GM19452 (cell line): Measurements from ENCODE around the gene NRCAM.

ENCODE experiments used
- ATAC-seq: cut with Tn5 transposase; IDR thresholded peaks from one replicate; pipeline ENCODE4 v1.9.1; 2021; ENCODE audit not compliant: unreplicated experiment

The NRCAM gene

DNA sequence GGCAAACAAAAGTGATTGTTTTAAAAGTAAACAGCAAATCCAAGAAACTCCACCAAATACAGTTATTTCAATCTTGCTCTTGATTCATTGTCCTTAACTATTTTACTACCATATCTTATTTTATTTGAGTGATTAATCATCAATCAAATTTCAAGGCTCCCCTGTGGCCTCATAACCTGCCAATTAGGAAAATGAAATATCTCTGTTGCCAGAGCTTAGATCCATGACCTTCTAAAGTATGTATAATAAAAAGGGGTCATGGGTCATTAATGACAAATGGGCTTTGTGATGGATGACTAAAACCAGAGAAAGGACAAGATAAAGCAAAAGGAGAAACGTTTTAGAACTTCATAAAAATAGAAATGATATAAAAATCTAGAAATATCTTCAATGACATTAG, 28.5 kb downstream of the NRCAM start:
- no peak for ATAC-seq

DNA sequence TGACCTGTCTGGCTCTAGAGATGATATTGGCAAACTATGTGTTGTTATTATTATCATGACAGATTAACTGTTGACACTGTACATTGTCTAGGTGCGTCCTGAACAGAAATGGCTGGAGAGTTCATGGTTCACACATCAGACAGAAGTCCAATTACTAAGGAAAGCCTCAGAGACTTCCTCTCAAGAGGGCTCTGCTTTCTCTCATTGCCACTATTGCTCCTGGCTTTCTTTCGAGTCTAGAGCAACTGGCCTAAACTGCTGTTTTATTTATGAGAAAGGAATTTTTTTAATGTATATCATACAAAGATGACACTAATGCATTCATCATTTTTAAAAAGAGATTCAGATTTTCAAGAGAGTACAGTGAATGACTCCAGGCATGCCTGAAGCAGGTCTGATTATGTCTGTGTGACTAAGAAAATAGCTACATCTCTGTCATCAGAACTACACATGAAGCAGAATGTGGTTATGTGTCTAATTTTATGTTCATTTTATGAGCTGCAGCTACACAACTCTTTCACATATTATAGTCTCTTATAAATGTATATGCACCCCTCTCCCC, 30.4 kb downstream of the NRCAM start:
- ATAC-seq = no peak

DNA sequence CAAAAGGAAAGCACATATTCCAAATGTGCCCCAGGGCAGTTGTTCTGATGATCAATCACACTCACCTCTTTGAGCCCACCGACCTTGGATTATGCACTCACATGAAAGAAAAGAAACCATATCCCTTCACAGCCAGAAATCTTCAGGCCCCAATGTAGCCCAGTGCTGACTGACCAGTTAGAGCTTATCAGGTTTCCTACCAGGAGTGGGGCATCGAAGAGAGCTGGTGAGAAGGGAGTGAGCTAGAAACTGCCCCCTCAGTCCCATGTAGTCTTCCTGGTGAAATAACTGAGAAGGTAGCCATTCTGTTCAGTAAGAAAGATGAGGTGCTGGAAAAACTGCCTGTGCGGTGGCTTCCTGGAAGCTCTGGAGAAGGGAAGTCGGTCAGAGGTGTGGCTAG, 32.2 kb downstream of the NRCAM start:
- ATAC-seq = no peak

DNA sequence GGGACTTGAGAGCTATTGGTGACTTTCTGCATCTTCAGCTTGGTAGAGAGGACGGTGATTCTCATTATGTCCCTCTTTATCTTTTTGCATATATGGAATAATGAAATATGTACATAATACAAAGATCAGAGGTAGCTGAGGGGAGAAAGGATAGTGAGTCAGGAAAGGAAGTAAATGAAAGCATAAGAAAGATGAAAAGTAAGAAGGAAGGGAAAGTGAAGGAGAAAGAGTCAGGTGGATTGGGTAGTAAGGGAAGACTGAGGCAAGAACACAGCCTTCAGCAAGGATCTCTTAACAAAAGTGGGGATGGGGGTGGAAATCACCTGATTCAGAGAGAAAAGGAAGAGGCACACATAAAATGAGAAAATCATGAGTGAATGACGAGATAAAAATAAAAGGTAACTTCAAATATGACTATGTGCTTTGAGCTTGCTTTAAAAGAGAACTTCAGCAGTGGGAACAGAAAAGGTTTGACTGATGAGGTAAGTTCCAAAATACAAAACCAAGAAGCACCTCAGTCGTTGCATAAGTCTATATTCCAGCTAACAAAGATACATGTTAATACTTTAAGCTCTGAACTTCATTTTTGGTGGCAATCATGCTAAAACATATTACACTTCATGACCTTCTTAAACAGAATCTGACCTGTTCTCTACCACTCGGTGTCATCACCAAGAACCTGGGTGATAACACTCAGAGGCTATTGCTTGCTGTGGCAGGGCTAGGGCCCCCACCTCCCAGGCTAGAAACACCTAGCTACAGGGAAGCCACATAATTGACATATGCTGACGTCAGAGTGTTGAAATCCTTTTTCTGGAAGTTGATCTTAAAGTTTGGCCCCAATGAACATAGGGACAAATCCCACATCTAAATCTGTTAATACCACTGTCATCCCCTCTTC, 32.9 kb downstream of the NRCAM start:
- no peak for ATAC-seq

DNA sequence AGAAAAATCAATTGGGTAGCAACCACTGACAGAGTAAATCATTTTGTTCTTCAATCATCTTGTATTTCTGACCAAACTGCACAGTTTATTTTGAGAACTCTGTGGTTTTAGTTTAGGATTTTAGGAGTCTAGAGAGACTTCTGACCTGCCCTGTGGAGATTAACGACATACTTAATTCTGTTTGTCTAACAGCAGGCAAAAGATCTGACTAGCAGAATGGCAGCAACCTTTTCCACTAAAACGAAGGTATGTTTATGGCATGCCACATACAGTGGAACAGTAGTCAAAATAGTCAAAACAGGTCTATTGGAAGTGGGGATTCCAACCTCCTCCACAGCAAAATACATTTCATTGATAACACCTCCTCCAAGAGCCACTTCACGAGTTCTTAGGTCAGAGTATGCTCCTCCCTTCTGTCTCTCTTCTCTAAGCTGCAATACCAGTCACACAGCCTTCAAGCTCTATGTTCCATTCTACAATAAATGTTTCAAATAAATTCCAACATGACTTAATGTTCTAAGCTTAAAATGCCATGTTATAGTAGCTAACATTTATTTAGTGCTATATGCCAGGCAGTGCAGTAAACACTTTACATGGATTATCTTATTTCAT, 34.4 kb downstream of the NRCAM start:
- no peak for ATAC-seq

DNA sequence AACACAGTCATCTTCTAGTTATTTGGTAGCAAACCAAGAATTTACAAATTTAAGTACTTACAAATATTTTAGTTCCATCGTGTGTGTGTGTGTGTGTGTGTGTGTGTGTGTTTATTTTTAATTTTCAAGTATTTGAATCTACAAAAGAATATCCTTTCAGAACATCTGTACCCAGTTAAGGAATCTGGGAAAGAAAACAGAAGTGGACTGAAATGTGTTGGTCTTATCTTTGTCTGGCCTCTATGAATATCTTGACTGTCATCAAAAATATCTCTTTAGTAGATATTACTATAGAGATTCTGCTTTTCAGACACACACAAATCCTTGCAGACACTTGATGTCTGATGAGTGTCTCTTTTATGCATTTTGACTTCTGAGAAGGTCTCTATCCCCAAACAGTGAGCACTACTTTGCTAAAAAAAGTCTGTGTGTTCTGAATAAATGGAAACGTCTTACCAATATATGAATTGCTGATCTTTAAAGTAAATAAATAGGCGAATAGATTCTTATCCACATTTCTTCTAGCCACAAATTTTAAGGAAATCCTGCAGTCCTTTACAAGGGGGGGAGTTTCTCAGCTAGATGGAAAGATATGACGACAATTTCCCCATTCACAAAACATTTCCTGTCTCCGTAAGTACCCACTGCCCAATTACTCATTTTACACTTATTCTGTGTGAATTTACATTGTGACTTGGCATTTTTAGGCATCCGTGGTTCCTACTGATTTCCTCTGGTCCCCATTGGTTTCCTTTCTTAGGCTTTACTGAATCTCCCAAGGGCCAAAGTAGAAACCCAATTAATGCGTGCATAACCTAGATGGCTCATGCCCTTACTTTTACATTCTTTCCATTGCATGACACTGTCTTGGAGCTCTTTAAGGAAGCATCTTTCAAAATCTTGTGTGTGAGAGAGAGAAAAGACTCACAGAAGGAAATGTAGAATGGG, 36.0 kb downstream of the NRCAM start:
- no peak for ATAC-seq

DNA sequence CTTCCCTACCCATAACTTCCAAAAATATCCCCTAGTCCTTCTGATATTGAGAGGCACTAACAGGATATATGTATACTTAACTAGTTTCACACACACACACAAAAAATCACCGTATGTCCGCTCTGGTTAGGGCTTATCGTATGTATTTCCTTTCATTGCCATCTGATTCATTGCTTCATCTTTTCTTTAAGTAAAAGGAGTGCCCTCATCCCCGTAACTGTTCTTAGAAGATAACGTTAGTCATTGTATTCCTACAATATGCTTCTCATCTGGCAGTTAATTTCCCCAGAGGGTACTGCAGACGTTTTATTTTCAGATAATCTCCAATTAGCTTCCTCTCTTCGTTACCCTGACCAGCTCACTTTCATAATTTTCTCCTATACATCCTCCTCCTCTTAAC, 37.3 kb downstream of the NRCAM start:
- ATAC-seq = no peak

DNA sequence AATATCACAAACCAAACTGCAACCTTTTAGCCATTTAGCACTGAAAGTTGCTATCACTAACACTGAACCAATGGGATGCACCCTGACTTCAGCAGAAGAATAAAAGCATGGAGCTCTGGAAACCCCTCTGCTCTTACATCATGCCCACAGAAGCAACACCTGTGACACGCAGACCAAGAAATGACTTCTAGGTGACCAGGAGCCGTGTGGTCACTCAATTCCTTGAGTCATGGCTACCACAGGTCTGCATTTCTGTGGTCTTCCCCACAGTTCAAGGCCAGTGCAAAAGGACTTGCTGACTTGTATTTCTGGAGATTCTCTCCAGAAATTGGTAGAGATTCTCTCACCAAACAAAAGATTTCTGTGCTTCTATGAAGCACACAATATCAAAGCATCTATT, 38.3 kb downstream of the NRCAM start:
- ATAC-seq = no peak

DNA sequence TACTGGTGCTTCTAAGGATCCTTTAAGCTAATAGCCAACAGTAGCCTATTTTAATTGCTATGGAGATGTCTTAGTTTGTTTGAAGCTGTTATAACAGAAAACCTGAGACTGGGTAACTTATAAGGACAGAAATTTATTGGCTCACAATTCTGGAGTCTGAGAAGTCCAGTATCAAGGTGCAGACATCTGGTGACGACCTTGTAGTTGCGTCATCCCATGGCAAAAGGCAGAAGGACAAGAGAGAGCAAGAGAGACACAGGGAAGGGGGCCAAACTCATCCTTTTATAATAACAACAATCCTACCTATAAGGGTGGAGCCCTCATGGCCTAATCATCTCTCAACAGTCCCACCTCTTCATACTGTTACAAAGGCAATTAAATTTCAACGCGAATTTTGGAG, 39.1 kb downstream of the NRCAM start:
- ATAC-seq = no peak

DNA sequence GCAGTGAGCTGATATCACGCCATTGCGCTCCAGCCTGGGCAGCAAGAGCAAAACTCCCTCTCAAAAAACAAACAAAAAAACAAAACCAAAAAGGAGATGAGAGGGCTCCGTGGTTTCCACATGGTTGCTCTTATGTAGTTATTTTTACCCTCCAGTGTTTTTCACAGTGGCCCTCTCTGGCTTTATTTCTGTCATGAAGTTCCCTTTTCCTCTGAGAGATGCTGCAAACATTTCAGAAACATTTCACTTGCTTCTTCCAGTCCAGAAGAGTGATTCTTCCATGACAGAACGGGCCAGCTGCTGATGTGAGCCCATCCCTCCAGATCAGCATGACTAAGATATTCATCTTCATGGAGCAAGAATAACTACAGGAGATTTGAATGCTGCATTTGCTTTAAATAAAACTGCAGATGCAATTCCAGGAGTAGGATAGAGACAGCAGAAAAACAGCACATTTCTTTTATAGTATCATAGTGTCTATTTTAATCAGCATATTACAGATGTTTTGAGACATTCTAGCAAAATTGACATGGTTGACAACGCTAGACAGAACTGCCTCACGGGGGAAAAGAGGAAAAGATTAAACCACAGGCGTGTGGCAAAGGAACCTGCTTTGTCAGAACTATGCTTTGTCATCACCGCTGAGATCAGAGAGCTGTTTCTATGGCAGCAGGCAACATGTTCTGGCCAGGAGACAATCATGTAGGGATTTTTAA, 40.3 kb downstream of the NRCAM start:
- peak; percentile 70 for ATAC-seq

DNA sequence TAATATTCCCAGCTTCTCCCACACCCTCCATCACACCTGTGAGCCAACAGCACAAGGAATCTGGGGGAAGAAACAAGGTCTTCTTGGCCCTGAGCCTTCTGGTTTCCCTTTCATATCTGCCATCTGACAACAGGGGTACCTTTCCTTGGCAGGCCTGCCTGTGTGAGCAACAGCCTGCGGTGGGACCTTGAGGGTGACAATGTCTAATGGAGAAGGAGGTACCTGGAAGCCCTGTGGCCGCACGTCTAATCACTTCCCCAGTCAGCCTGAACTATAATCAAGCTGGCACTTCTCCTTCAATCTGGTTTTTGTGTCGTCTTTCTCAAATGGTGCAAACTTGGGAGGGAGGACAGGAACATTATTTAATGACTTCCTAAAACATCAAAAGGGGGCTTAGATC, 41.2 kb downstream of the NRCAM start:
- no peak for ATAC-seq

DNA sequence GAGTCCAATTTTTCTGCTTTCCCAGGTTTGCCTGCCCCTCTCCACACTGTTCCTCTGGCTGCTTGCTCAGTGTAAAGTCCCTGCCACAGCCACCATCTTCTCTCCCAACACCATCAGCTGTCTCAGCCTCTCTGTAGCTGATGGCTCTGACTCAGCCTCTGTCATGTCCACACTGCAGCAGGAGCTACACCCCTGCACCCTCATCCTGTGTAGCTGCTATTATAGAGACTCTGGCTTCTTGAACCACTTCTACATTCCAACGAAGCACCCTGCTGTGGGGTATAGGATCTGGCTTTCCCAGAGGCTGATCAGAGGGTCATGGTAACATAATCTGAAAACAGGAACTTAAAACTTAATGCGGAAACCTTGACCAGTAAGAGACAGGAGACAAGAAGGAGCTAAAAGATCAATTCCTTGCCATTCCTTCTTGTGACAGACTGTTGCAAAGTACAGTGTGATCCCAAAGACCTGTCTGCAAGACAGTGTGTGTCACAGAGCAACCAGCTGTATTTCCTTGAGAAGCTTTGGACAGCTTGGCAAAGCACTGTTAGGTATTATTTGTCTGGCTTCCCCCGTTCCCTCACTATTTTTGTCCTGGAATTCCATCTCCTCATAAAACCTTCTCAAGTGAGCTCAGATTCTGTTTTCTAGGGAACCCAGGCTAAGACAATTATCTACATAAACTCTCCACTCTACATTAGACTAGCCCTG, 42.3 kb downstream of the NRCAM start:
- no peak for ATAC-seq

DNA sequence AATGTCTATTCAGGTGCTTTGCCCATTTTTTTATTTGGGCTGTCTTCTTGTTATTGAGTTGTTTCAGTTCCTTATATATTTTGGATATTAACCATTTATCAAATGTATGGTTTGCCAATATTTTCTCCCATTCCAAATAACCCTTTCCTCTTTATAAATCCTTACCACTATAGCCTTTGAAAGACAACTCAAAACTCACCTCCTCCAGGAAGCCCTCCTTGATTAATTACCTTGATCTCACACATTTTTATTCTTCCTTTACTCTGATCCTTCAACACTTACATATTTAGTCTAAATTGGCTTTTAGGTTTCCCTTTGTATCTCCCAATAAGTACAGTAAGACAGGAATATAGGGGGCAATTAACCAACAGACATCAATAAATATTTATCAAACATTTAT, 42.9 kb downstream of the NRCAM start:
- ATAC-seq = no peak

DNA sequence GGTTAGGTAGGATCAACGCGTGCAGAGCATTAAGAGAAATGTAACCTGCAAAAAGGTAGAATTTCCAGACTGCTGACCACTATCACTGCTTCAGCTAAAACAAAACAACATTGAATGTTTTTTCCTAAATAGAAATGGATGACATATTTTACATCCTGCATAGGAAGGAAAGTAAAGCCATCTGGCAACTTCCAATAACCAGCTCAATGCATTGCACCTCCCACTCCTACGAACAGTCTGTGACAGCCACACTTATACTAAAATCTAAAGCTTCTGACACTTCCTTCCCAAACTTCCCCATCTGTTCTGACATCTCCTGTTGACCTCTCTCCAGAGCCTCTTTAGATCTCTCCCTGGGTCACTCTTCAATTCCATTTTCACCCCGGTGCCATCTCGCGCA, 47.1 kb downstream of the NRCAM start:
- ATAC-seq = no peak

DNA sequence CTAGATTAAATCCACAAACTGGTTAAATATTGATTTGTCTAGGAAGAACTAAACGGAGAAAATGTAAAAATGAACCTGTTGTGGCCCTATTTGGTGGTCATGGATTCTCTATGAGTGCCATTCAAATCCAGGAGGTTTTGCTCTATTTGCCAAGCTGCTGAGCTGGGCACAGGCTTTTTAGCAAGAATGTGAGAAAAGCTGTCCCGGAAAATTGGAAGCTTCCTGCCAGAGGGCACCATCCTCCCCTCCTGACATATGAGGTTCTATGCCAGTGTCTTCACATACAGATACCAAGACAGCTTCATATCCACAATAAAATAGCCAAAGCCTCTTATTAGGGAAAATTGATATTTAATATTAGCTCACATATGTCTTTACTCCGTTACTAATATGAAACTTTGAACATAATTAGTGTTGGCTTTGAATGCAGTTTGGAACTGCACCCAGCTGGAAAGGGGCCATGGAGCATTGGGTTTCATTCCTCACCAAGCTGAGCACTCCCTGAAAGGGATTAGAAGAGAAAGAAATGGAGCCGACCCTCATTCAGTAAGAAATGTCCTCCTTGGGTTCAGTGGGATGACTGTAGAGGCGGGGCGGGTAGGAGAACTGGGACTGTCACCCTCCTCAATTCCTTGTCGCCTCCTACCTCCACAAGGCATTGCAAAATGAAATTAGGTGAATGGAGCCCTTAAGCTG, 47.8 kb downstream of the NRCAM start:
- ATAC-seq = no peak

DNA sequence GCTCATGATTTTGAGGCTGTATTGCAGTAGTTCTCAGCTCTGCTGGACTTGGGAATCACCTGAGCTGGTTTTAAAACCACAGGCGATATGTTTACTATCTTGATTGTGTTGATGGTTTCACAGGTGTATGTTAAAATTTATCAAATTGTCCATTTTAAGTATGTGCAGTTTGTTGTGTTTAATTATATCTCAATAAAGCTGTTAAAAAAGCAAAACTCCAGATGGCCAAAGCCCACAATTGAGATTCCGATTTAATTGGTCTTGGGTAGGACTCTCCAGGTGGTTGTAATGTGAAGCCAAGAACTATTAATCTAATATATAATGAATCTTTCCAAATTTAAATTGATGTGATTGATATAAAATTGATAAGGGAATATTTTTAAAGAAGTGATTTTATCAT, 48.6 kb downstream of the NRCAM start:
- ATAC-seq = no peak

DNA sequence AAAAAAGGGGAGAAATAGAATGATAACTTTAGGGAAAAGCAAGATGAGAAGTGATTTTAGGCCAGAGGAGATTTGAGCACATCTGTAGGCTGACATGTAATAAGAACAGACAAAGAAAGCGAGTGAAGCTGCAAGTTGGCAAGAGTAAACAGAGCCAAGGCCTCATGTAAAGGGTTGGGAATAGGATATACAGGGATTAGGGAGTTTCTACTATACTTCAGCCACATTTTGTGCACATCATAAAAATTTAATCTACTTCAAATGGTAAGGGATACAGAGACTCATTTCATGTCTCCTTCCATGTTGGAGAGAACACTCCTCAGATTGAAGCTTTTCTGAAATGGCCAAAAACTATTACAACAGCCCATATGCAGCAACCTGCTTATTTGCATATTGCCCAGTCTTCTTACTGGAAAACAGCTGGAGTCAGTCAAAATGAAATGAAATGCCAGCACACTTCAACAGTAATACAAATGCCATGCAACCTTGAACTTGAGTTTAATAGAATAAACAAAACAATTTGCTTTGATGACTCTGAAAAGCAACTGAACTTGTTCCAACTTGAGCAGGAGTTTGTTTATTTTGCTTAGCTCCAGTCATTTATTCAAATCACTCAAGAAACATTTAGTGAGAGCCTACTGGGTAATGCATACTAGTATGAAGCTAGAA, 49.9 kb downstream of the NRCAM start:
- no peak for ATAC-seq

DNA sequence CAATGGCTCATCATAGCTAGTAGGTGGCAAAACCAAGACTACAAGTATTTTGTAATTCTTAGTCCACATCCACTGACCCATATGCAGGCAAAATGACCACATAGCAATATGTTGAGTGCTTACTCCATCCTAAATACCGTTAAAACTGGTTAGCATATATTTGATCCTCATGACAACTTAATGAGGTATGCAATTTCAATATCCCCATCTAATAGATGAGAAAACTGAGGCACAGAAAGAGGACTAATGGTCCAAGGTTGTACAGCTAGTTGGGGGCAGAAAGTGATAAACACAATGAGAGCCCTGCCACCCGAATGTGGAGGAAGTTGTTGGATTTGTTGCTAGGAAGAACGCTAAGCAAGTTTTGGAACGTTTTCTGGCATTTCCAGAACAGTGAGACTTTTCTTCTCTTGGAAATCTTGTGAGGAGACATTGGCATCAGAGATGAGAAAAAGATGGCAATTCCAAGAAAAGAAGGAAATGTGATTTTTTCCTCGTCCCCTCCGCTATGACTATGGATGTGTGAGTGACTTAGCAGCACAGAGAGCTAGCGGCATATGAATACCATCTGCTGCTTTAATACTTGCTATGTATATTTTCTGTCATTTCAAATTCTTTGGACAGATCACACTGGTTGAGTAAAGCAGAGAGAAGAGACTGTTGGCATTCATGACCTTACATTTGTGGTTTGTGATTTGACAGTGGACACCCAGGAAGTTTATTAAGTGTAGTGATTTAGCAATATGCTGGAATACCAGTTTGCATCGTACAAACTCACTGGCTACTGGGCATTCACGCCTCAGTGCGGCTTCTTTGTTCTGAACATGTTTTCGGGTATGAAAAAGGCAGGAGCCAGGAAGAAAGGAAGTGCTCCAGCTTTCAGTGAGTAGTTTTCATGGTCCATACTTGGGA, 51.5 kb downstream of the NRCAM start:
- ATAC-seq = no peak
